GM12872 (cell line): ENCODE data around the gene MPP4.

ENCODE experiments used
- TF ChIP-seq, protein P1 (sequence below): IDR thresholded peaks from 3 replicates; pipeline ENCODE4 v1.5.1; 2011; ENCODE audit warnings: low read depth, mild to moderate bottlenecking, low read length, moderate library complexity; ENCODE audit not compliant: insufficient read depth

MPP4 gene

DNA sequence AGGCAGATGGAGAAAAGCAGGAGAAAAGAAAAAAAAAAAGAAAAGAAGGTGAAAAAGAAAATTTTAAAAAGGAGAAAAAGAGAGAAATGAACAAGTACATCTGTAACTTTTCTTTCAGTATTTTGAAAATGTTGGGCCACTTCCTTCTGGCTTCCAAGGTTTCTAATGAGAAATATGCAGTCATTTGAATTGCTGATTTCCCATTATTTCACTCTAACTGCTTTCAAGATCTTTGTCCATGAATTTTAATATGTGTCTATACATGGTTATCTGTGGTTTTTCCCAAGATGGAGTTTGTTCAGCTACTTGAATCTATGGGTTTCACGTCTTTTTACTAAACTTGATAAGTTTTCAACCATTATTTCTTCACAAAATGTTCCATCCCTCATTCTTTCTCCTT lies 14.3 kb upstream of the MPP4 start:
- TF ChIP-seq, protein P1, sequence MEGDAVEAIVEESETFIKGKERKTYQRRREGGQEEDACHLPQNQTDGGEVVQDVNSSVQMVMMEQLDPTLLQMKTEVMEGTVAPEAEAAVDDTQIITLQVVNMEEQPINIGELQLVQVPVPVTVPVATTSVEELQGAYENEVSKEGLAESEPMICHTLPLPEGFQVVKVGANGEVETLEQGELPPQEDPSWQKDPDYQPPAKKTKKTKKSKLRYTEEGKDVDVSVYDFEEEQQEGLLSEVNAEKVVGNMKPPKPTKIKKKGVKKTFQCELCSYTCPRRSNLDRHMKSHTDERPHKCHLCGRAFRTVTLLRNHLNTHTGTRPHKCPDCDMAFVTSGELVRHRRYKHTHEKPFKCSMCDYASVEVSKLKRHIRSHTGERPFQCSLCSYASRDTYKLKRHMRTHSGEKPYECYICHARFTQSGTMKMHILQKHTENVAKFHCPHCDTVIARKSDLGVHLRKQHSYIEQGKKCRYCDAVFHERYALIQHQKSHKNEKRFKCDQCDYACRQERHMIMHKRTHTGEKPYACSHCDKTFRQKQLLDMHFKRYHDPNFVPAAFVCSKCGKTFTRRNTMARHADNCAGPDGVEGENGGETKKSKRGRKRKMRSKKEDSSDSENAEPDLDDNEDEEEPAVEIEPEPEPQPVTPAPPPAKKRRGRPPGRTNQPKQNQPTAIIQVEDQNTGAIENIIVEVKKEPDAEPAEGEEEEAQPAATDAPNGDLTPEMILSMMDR = no peak

GRCh38 chr2:201709747-201710146 lies 11.3 kb upstream of the MPP4 start:
- TF ChIP-seq, protein P1 = no peak

GRCh38 chr2:201709049-201709448 lies 10.6 kb upstream of the MPP4 start:
- TF ChIP-seq, protein P1 = no peak

DNA sequence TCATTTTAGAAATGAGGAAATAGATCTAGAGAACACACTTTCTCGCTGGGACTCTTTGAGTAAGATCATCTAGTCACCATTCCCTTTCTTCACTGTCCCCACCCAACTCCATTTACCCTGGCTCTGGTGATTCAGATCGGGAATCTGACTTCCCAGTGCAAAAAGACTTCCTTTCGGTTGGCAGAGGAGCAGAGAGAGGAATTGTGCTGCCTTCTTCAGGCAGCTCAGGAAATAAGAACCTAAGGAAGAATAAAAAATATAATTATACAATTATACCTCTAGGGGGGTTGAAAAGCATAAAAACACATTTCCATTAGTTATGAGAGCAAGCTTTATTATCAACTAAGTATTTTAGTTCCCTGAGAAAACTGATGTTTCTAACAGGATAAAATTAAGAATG lies 9.3 kb upstream of the MPP4 start:
- TF ChIP-seq, protein P1 = no peak

- TF ChIP-seq, protein P1 = no peak
Measured at GRCh38 chr2:201707142-201707541, 8.7 kb upstream of the MPP4 start.

DNA sequence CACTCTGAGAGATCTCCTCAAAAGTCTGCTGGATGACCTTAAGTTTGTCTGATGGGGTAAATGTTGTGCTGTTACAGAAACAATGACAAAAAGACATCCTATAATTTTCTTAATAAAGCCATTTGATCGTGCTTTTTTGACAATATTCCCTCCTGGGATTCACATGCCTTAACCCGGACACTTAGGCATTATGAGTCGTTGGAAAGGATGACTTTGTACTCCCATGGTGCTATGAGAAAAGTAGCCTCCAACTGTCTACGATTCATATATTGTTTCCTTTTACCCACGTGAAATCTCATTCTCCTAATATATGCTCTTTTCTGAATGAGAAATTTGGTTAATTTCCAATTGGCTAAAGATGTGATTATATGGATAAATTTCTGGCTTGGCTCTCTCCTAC lies 6.1 kb upstream of the MPP4 start:
- TF ChIP-seq, protein P1 = no peak

DNA sequence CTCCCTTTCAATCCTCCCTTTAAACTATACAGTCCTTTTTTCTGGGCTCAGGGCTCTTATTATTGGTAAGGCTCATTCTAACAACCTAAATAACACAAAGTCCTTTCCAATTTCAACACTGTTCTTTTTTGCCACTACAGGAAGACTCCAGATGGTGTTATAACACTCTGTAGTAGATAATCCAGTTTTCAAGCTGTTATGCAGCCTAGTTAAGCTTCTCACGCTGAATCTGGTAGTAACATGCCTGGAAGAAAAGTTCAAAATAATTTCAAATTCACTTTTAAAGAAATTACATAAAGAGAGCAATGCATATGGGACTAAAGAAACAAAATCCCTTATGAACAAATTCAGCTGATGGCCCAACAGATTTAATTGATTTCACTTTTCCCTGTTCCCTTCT lies 3.2 kb upstream of the MPP4 start:
- TF ChIP-seq, protein P1 = no peak

GRCh38 chr2:201699416-201699815 lies 972 bp upstream of the MPP4 start:
- TF ChIP-seq, protein P1 = no peak
